K562 (cell line): ENCODE results near the gene ZNF774. TPM values are rescaled to one million over a fixed set of nuclear protein-coding genes. Genes with fewer than 3 reads are reported as not detected.

Experiments used
- ARID4B ChIP-seq: sonication (generic); formaldehyde crosslinking; IDR thresholded peaks from 2 replicates; pipeline ENCODE4 v1.8.0; 2022; ENCODE audit warnings: mild to moderate bottlenecking, missing genetic modification reagents
- CHD1 ChIP-seq: fragments of 200-600 bp; sonication (generic); IDR thresholded peaks from one replicate; pipeline ENCODE4 v1.6.1; 2012; ENCODE audit warnings: mild to moderate bottlenecking, moderate library complexity, low read length, inconsistent platforms
- DPF2 ChIP-seq: fragments of 450-650 bp; IDR thresholded peaks from 2 replicates; pipeline ENCODE4 v1.6.1; 2016
- EHMT2 ChIP-seq: fragments of 450-650 bp; IDR thresholded peaks from 2 replicates; pipeline ENCODE4 v1.6.1; 2018; ENCODE audit warnings: antibody characterized with exemption
- HEY1 ChIP-seq: fragments of 250-450 bp; sonication (Bioruptor Pico); IDR thresholded peaks from 2 replicates; pipeline ENCODE4 v1.5.0; 2020; ENCODE audit warnings: mild to moderate bottlenecking, moderate library complexity, borderline replicate concordance
- MTF1 ChIP-seq: fragments of 250-450 bp; sonication (Bioruptor Pico); IDR thresholded peaks from 2 replicates; pipeline ENCODE4 v1.9.0; 2021; ENCODE audit warnings: moderate library complexity, mild to moderate bottlenecking, inconsistent platforms, borderline replicate concordance
- MYC ChIP-seq, 2 experiments: fragments of 250-450 bp in 1 of 2; sonication (Bioruptor Pico) in 1 of 2; IDR thresholded peaks; 2 replicates each; pipeline versions ENCODE4 v1.5.1 to v1.6.1; 2012 to 2021; ENCODE audit warnings: low read depth in 2 of 2, borderline replicate concordance in 1 of 2, improper control_type of control experiment in 1 of 2, low read length in 1 of 2, mild to moderate bottlenecking in 1 of 2, moderate library complexity in 1 of 2
- PKNOX1 ChIP-seq: fragments of 450-650 bp; IDR thresholded peaks from 2 replicates; pipeline ENCODE4 v1.6.1; 2016
- POLR2G ChIP-seq: fragments of 200-400 bp; formaldehyde crosslinking; IDR thresholded peaks from 2 replicates; pipeline ENCODE4 v1.6.1; 2017; ENCODE audit warnings: low read depth, mild to moderate bottlenecking, antibody characterized with exemption, low read length, moderate library complexity
- RBM14 ChIP-seq: fragments of 200-400 bp; formaldehyde crosslinking; IDR thresholded peaks from 2 replicates; pipeline ENCODE4 v1.6.1; 2018; ENCODE audit warnings: low read depth, mild to moderate bottlenecking, low read length, moderate library complexity, borderline replicate concordance; ENCODE audit not compliant: insufficient read depth
- SETDB1 ChIP-seq: IDR thresholded peaks from one replicate; pipeline ENCODE4 v1.6.1; 2012; ENCODE audit warnings: low read length, control low read depth, inconsistent platforms
- TCF7 ChIP-seq: sonication (generic); IDR thresholded peaks from 2 replicates; pipeline ENCODE4 v1.6.1; 2016; ENCODE audit warnings: antibody characterized with exemption, borderline replicate concordance
- TCF7L2 ChIP-seq: fragments of 150-350 bp; IDR thresholded peaks from 2 replicates; pipeline ENCODE4 v1.6.1; 2016; ENCODE audit warnings: low read depth, mild to moderate bottlenecking, low read length, moderate library complexity
- TEAD2 ChIP-seq: fragments of 450-650 bp; IDR thresholded peaks from 2 replicates; pipeline ENCODE4 v1.6.1; 2016; ENCODE audit warnings: missing genetic modification characterization, control low read depth, missing compliant biosample characterization
- VEZF1 ChIP-seq: fragments of 200-800 bp; sonication (Bioruptor generic); IDR thresholded peaks from 2 replicates; pipeline ENCODE4 v1.6.1; 2017; ENCODE audit warnings: missing genetic modification characterization, missing compliant biosample characterization
- ZFX ChIP-seq: sonication (generic); formaldehyde crosslinking; IDR thresholded peaks from 2 replicates; pipeline ENCODE4 v1.8.0; 2022; ENCODE audit warnings: mild to moderate bottlenecking, missing genetic modification reagents, moderate library complexity
- ZNF121 ChIP-seq: sonication (generic); formaldehyde crosslinking; conservative IDR thresholded peaks from 2 replicates; pipeline ENCODE4 v1.8.0; 2022; ENCODE audit warnings: missing genetic modification reagents
- ZNF274 ChIP-seq: IDR thresholded peaks from 2 replicates; pipeline ENCODE4 v1.6.1; 2011; ENCODE audit warnings: low read depth, mild to moderate bottlenecking, low read length, moderate library complexity, borderline replicate concordance
- ZNF41 ChIP-seq: fragments of 250-450 bp; sonication (Bioruptor Pico); conservative IDR thresholded peaks from 2 replicates; pipeline ENCODE4 v1.4.0; 2020; ENCODE audit warnings: mild to moderate bottlenecking
- ZNF444 ChIP-seq: fragments of 250-450 bp; sonication (Bioruptor Pico); IDR thresholded peaks from 2 replicates; pipeline ENCODE4 v1.4.0; 2020; ENCODE audit warnings: mild to moderate bottlenecking, moderate library complexity
- ZNF764 ChIP-seq: fragments of 250-450 bp; sonication (Bioruptor Pico); IDR thresholded peaks from 2 replicates; pipeline ENCODE4 v1.4.0; 2020; ENCODE audit warnings: low read depth, mild to moderate bottlenecking, moderate library complexity
- polyA plus RNA-seq, 8 experiments: library from polyadenylated mRNA; depleted of rRNA in 4 of 8; stranded (reverse) in 5 of 8; unstranded in 3 of 8; fragments of >200 nt; fragmentation: Nextera tagmentation in 2 of 8; fragmentation: Illumina TruSeq in 1 of 8; extraction: Ambion mirVana in 2 of 8; extraction: Trizol in 1 of 8; gene quantifications; 2 replicates each; pipeline versions ENCODE4 v1.2.1 to v1.2.3, GENCODE V29; 2011 to 2014; ENCODE audit warnings: inconsistent platforms in 1 of 8, missing spikeins in 1 of 8
- total RNA-seq, 7 experiments: library from RNA; depleted of rRNA in 6 of 7; stranded (reverse); fragments of >200 nt in 6 of 7; fragmentation: Illumina TruSeq in 2 of 7; extraction: Trizol in 2 of 7; gene quantifications; 2 replicates each; pipeline versions ENCODE4 v1.2.1 to v1.2.3, GENCODE V29; 2011 to 2021; ENCODE audit warnings: low replicate concordance in 1 of 7

The ZNF774 gene
- total and polyA plus RNA-seq, 9 of the 15 experiments (the other 6 are each of a cell fraction or from before 2014, with no cell fraction given) = 0.32 to 2.0 (median 1.2) TPM

- TF ChIP-seq TEAD2 (tag) (no peak), ZNF274 (no peak), ZNF41 (CRISPR knock-in tag) (no peak), HEY1 (CRISPR knock-in tag) (no peak), SETDB1 (no peak), EHMT2 (no peak), ZNF444 (CRISPR knock-in tag) (no peak), MTF1 (CRISPR knock-in tag) (no peak), VEZF1 (peak; percentile 13; the same call in 1 of the 2 replicates), RBM14 (no peak), CHD1 (no peak), DPF2 (0 out of 2 replicates have a peak, but pooled peaks have one; percentile 17), MYC (IDR thresholded peaks at IDR 0.05; ENCODE audit: low read depth, low read length) (no peak), MYC (CRISPR knock-in tag; IDR thresholded peaks at IDR 0.05; ENCODE audit: borderline replicate concordance, low read depth) (no peak), ZFX (CRISPR knock-in tag) (peak; percentile 88), ARID4B (CRISPR knock-in tag) (0 out of 2 replicates have a peak, but pooled peaks have one; percentile 29), POLR2G (peak; percentile 68), TCF7 (0 out of 2 replicates have a peak, but pooled peaks have one; percentile 22), ZNF121 (CRISPR knock-in tag) (no peak), TCF7L2 (no peak), PKNOX1 (0 out of 2 replicates have a peak, but pooled peaks have one; percentile 9), ZNF764 (CRISPR knock-in tag) (no peak)
Observed at GRCh38 chr15:90388462-90389380, 36.6 kb downstream of the ZNF774 start (continued).
